GM12873 (cell line): Measurements from ENCODE around the gene ARL17A.
"Not testable (repeated sequence)": the region's sequence is repeated elsewhere in the genome, so short reads cannot be mapped to it uniquely, and the experiment has no call there.

Experiments
- TF ChIP-seq, protein P1 (sequence below): IDR thresholded peaks from 2 replicates; pipeline ENCODE4 v1.5.1; 2012; ENCODE audit warnings: low read depth, mild to moderate bottlenecking, moderate library complexity, low read length, control low read depth; ENCODE audit not compliant: insufficient read depth; ENCODE audit errors: missing control alignments

ARL17A gene

DNA sequence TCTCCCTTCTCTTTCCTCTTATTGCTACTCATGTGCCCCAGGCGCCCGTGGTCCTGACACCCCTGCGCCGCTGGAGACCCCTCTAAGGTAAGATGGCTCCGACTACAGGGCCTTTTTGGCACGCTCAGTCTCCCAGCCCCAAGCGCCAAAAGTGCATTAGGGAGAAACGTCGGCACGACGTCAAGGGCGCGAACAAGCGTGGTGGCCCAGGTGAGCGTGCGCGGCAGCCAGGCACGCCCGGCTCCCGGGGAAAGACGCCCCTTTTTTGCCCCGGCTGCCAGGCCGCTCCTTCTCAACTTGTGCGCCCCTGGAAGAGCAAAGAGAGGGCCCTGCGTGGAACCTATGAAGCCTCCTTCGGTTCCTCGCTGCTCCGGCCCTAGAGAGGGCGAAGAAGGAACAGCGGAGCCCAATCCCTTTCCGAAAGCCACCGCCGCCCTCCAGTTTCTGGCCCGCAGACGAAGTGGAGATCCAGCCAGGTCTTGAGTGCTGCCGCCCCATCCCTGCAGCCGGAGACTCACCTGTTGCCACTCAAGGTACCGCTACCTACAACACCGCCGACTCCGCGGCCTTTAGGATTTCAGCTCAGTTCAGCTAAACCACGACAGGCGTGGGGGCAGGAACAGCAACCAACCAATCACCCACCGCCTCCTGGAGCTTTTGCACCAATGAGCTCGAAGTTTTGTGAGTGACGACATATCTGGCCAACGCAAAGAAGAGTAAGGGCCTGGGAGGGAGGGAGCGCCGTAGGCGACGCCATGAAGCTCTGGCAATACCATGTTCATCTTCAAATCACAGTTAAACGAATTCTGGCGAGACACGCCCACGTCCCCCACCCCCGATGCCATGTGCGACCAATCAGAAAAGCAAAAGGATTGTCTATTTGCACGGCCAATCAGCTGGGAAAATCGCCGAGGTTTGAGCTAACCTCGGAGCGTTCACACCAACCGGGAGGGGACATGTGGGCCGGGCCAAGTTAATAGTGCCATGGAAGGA lies at the start of gene ARL17A:
ARL17A (minus strand) TSS at position 609 of the 993 bp plus-strand sequence. CDS start 3,369 bp downstream, outside the sequence.
- TF ChIP-seq, protein P1, sequence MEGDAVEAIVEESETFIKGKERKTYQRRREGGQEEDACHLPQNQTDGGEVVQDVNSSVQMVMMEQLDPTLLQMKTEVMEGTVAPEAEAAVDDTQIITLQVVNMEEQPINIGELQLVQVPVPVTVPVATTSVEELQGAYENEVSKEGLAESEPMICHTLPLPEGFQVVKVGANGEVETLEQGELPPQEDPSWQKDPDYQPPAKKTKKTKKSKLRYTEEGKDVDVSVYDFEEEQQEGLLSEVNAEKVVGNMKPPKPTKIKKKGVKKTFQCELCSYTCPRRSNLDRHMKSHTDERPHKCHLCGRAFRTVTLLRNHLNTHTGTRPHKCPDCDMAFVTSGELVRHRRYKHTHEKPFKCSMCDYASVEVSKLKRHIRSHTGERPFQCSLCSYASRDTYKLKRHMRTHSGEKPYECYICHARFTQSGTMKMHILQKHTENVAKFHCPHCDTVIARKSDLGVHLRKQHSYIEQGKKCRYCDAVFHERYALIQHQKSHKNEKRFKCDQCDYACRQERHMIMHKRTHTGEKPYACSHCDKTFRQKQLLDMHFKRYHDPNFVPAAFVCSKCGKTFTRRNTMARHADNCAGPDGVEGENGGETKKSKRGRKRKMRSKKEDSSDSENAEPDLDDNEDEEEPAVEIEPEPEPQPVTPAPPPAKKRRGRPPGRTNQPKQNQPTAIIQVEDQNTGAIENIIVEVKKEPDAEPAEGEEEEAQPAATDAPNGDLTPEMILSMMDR: not testable (repeated sequence)

DNA sequence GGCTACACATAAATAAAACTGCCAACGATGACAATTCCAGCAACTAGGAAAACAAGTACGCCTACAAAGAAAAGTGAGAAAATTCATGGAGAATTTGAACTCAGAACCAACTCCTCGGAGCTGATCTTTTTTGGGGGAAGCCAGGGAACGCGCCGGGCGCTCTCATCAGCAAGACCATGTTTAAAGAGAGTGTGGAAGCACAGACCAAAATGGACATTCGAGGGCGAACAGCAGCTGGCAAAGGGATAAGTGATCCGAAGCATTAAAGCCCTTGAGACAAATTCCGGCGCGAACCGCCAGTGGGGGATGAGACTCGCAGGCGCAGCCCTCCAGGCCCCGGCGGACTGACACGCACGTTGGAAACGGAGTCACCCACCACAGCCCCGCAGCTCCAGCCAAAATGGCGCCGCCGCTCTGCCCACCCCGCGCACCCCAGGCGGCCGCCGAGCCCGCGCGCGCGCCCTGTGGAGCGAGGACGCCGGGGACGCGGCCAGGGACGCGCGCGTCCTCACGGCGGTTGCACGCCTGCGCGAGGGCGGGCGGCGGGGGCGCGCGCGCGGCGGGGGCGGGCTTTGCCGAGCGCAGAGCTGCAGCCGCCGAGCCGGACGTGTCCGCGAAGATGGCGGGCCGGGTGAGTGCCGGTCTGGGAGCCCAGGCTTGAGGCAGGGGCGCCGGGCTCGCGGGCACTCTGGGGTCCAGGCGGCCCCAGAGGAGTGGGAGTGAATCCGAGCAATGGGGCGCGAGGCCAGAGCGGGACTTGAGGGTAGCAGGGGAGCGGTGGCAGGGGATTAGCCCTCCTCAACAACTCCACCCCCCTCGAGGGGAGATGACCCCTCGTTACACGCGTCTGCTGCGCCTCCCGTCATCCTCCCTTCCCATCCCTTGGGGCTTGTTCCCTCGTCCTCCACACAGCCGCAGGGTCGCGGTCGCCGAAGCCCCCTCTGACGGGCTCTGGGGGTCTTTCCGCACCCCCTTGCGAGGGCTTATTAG lies 11.0 kb upstream of the ARL17A start, which contains the start of gene NSF:
NSF (plus strand) TSS at position 513 of the 990 bp plus-strand sequence; CDS start at position 620, 107 bp downstream.
- TF ChIP-seq, protein P1: not testable (repeated sequence)

- TF ChIP-seq, protein P1: not testable (repeated sequence)
These were observed 67.3 kb downstream of the ARL17A start, which contains the start of gene LRRC37A2 for GRCh38 chr17:46512168-46512567. LRRC37A2 (plus strand) TSS chr17:46512468; CDS start chr17:46512713, 245 bp downstream.
